ENCODE data around the gene MYH8. TPM values are rescaled to one million over a fixed set of nuclear protein-coding genes. Genes with fewer than 3 reads are reported as not detected.

The MYH8 gene
- polyA plus RNA-seq, 1 donor from 2014 or later = 3.7 TPM

Other genes starting within 250 kb of the MYH8 start
- gene GAS7, start 223.3 kb downstream of the MYH8 start, polyA plus RNA-seq = 23.6 and 30.9 TPM in 2 replicates
- 0.05 TPM in 1 of 2 replicates, not detected in the other for gene MYH13, start 48.9 kb downstream of the MYH8 start, polyA plus RNA-seq
- gene MYH4, start 47.6 kb upstream of the MYH8 start, polyA plus RNA-seq = not detected in 2 replicates
- not detected in 2 replicates for gene MYH1, start 96.6 kb upstream of the MYH8 start, polyA plus RNA-seq
- gene MYH2, start 127.7 kb upstream of the MYH8 start, polyA plus RNA-seq = 0.04 TPM in 1 of 2 replicates, not detected in the other
- 0.74 and 3.2 TPM in 2 replicates for gene MYH3, start 235.4 kb upstream of the MYH8 start, polyA plus RNA-seq

Data from neural cell (in vitro differentiated cells).